Measurements from ENCODE around the gene RAB23. TPM values are rescaled to one million over a fixed set of nuclear protein-coding genes. Genes with fewer than 3 reads are reported as not detected.

RAB23 gene
- total and polyA plus RNA-seq, 9 of the 15 experiments (the other 6 are each of a cell fraction or from before 2014, with no cell fraction given), result 3.4 to 18.0 (median 9.4) TPM

- TF ChIP-seq ZNF431 (CRISPR knock-in tag; IDR thresholded peaks at IDR 0.05), result peak; percentile 75
- 0 out of 2 replicates have a peak, but pooled peaks have one; percentile 69 for TF ChIP-seq ZNF592 (IDR thresholded peaks at IDR 0.05)
- peak; percentile 56 for TF ChIP-seq ARID4B (CRISPR knock-in tag; IDR thresholded peaks at IDR 0.05)
- TF ChIP-seq ATF1 (CRISPR knock-in tag; IDR thresholded peaks at IDR 0.05), result no peak
- peak; percentile 94 for TF ChIP-seq ATF1 (tag; IDR thresholded peaks at IDR 0.05)
- TF ChIP-seq ZNF644 (tag; IDR thresholded peaks at IDR 0.05; ENCODE audit: low read depth), result no peak; the same call in 1 of the 2 replicates
- TF ChIP-seq ZNF324 (CRISPR knock-in tag; IDR thresholded peaks at IDR 0.05), result no peak
- no peak for TF ChIP-seq CHCHD3 (CRISPR knock-in tag; IDR thresholded peaks at IDR 0.05)
- no peak for TF ChIP-seq ZBTB5 (IDR thresholded peaks at IDR 0.05)
- no peak for TF ChIP-seq ARID3A (IDR thresholded peaks at IDR 0.05; ENCODE audit: borderline replicate concordance, low read depth, low read length)
- TF ChIP-seq CTCF (IDR thresholded peaks at IDR 0.05 in 2 of 3, conservative IDR thresholded peaks at IDR 0.05 in 1 of 3; ENCODE audit: insufficient read depth in 2 of 3, low read depth in 1 of 3, low read length in 3 of 3), result peak in 2 of 3 experiments; percentile 1 to 28; a peak in 1 of 6 replicates
Measured at GRCh38 chr6:57172136-57173055, 49.7 kb downstream of the RAB23 start, which contains the start of gene BAG2 (continued).

Data from K562 (cell line).